Panc1 (cell line): Measurements from ENCODE around the gene CPLANE2.

Experiments used
- CTCF ChIP-seq: fragments of 450-650 bp; IDR thresholded peaks from 2 replicates; pipeline ENCODE4 v1.5.1; 2017; ENCODE audit warnings: mild to moderate bottlenecking
- REST ChIP-seq, 2 experiments: IDR thresholded peaks; 2 replicates each; pipeline ENCODE4 v1.6.1; 2011 to 2012; ENCODE audit warnings: low read depth in 2 of 2, control low read depth in 1 of 2, low read length in 1 of 2, mild to moderate bottlenecking in 1 of 2, moderate library complexity in 1 of 2; ENCODE audit not compliant: insufficient read depth in 1 of 2
- SIN3A ChIP-seq: IDR thresholded peaks from 2 replicates; pipeline ENCODE4 v1.6.1; 2012; ENCODE audit warnings: low read depth, mild to moderate bottlenecking, low read length, moderate library complexity, borderline replicate concordance; ENCODE audit not compliant: insufficient read depth
- TCF7L2 ChIP-seq: IDR thresholded peaks from 2 replicates; pipeline ENCODE4 v1.6.1; 2011; ENCODE audit warnings: mild to moderate bottlenecking, low read depth, low read length, inconsistent platforms

GRCh38 chr1:16221499-16221898 is 15.5 kb downstream of the CPLANE2 start:
- TF ChIP-seq CTCF: no peak
- TF ChIP-seq TCF7L2: no peak
- TF ChIP-seq SIN3A: no peak
- no peak for TF ChIP-seq REST (IDR thresholded peaks at IDR 0.05; ENCODE audit: insufficient read depth in 1 of 2, low read depth in 2 of 2, low read length in 1 of 2)
